LNCAP (cell line): ENCODE results near the gene NAPA.

Source experiments
- CTCF ChIP-seq: fragments of 450-650 bp; IDR thresholded peaks from 2 replicates; pipeline ENCODE4 v1.5.1; 2017; ENCODE audit warnings: mild to moderate bottlenecking

Gene NAPA

GRCh38 chr19:47481460-47482052 is 33.3 kb downstream of the NAPA start:
- no peak for TF ChIP-seq CTCF

GRCh38 chr19:47480658-47481057 is 34.2 kb downstream of the NAPA start:
- no peak for TF ChIP-seq CTCF

GRCh38 chr19:47479701-47480503 is 35.0 kb downstream of the NAPA start:
- TF ChIP-seq CTCF: no peak

GRCh38 chr19:47476438-47476972 is 38.4 kb downstream of the NAPA start:
- no peak for TF ChIP-seq CTCF

GRCh38 chr19:47475465-47475864 is 39.4 kb downstream of the NAPA start:
- no peak for TF ChIP-seq CTCF

GRCh38 chr19:47473336-47473735 is 41.5 kb downstream of the NAPA start:
- no peak for TF ChIP-seq CTCF

- no peak for TF ChIP-seq CTCF
These were observed 43.0 kb downstream of the NAPA start, which contains the start of gene SLC8A2 for GRCh38 chr19:47471733-47472457. Gene SLC8A2, minus strand, starts transcription at chr19:47471893. Its CDS starts 5,490 bp downstream, at chr19:47466403.
